NOMO-1 treated with DMSO at 0.1 percent for 48 hours (cell line): ENCODE results near the gene METTL24.
"Not testable (repeated sequence)": the region's sequence is repeated elsewhere in the genome, so short reads cannot be mapped to it uniquely, and the experiment has no call there.

Source experiments
- DNase-seq: peaks from one replicate; lab custom pipeline; 2025; ENCODE audit not compliant: unreplicated experiment; lab: John Stamatoyannopoulos, UW

Gene METTL24

DNA sequence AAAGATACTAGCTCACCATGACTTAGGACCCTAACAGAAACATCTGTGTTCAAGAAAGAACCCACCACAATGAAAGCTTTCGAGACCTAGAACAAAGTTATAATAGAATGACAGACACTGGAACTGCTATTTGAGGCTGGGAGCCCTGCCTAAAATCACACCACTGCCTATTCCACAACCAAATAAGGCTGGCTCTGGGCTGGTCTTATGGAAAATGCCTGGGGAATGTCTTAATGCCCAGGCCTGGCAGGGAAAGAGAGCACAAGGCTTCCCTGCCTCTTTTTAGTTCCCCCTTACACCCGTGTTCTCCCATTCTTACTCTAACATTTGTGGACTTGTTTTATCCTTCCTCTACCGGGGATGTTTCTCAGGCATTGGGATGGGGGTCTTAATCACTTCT is 5.6 kb upstream of the METTL24 start:
- DNase-seq: no peak

DNA sequence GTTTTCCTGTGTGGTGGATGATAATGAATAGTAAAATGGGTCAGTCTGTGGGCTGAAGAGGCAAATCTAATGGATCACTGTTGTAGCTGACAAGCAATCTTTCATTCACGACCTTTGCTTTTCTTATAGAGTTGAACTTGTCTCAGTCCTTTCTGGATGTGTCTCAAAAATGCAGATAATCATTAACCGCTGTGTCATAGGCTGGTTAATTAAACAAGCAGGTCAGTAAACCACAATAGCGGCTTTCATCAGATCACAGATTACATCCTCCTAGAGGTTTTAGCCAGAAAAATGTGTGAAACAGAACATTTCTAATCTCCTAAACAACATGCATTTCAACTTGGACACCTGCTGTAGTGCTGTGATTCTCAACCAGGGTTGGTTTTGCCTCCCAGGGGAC is 2.5 kb upstream of the METTL24 start:
- no peak for DNase-seq

DNA sequence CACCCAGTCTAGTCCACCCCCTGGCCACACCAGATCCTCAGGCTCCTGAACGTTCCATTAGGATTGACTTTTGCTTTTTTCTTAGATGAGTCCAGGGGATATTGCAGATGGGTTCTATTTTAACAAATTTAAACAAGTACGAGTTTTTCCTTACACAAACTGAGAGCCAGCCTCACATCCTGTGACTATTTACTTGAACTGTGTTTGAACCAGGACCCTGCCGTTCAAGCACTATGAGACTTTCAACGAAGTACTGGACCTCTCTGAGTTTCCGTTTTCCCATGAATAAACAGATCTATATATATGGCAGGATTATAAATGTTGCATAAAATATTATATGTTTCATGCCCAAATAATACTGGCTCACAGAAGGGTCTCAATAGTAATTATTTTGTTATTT is 1.4 kb upstream of the METTL24 start:
- DNase-seq: no peak

DNA sequence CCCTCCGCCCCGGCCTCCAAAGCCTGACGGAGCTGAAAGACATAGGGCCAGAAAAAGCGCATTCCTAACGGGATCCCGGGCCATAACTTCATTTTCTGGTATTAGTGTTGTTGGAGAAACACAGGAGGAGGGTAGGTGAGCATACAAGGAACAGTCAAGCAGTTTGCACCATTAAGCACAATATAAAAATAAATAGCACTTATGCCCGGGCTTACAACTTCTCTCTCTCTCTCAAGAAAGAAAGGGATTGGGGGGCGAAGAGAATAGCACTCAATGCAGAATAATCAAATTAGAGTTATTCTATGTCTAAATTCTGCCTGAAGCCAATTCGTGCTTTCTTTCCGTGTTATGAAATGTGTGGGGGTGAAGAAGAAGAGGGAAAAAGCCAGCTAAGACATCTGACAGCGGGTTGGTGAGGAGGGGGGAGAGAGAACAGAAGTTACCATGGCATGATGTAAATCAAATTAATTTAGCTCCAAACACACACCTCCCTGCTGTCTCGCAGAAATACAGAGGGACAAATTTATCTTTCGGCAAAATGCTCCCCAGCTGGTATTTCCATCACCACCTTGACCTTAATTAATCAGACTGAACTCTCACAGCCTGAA is 508 bp upstream of the METTL24 start:
- DNase-seq: no peak

DNA sequence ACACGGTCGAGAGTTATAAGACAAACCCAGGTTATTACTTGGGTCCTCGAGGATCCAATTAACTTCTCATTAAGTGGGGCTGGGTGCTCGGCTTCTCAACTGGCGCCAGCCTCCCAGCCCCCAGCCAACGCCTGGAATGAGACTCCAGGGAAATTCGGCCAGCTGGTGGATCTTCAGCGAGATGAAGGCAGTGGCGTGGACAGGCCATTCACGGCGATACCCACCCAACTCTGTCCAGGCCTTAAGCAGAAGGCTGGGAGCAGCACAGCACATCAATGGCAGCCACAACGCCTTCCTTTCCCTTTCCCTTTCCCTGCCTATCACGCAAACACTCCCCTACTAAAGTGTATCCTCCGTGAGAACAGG is 868 bp downstream of the METTL24 start:
- DNase-seq: no peak

DNA sequence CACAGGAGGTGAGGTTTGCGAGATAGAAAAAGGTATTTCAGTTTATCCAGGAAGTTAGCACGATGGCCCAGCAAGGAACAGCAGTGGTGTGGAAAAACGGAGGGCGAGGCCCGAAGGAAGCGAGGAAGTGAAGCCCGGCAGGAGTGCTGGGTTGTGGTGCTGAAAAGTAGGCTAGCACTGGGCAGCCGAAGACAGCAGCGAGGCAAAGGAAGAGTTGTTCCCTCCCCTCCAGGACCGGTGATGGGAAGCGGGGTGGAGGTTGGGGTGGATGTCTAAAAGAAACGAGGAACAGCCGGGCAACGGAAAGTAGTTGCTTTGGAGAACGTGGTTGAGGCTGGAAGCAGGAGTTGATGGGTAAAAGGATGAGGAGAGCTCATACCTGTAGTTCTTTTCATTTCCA is 1.4 kb downstream of the METTL24 start:
- DNase-seq: no peak

DNA sequence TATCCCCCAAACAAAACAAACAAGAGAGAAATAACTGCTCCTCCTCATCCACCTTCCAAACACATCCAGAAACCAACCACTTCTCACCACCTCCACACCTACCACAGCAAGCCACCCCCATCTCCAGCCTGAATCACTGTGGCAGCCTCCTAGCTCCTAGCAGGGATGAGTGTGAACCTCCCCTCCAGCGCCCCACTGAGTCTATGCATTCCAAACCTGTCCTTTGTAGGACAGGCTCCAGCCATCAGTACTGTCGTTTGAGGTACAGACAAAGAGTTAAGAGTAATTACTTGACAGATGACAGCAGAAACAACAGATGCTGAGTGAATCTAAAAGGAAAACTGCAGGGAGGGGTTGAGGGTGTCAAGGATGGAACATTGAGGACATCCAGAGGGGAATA is 2.4 kb downstream of the METTL24 start:
- no peak for DNase-seq

DNA sequence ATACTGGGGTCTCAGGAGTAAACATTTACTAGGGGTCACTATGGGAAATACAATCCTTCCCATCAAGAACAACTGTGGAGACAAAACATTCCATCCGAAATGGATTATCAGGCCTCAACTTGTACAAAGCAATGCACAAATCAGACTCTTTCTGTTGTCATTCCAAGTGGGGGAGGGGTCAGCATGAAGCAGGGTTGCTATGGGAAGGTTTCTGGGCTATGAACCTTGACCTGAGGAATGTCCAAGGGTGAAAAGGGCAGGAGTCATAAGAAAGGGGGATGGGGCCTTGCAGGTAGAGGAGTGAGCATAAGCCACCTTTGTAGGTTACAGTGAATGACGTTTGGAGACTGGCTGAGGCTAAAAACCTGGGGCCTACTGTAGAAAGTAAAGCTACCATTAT is 3.1 kb downstream of the METTL24 start:
- DNase-seq: no peak

DNA sequence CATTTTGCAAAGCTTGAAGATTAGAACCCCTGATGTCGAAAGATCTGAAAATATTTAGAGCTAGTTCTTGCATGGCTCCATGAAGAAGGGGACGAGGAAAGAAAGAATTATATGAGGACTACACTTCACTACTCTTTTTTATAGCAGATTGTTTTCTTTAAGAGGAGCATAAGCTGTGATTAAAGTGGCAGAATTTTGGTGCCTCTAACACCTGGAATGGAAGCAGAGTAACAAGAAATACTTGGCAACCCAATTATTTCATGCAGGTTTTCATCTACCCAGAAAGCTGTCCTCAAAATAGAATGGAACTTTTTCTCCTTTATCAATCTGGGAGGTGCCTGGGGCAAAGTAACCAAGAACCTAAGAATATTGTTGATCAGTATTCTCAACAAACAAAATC is 4.0 kb downstream of the METTL24 start:
- DNase-seq: no peak

DNA sequence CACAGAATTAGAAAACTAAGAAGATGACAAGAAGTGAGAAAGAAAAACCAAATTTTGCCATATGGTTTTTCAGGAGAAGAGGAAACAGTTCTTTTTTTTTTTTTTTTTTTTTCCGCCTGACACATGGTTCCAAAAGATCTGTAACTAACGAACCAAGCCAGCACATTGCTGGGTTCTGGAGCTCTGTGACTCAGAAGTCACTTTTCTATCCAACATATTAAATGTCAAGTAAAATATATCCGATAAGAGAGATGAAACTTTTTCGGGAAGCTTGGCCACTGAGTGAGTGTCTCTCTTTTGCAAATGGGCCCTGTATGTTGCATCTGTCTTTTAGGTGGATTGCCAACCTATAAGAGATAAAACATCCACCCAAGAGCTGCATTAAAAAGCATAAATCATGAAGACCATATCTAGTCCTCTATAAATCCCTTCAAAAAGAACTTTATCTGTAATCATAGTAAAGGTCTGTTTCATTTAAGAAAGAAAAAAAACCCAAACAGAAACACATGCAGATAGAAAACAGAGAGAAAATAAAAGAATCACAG is 4.6 kb downstream of the METTL24 start:
- DNase-seq: no peak

DNA sequence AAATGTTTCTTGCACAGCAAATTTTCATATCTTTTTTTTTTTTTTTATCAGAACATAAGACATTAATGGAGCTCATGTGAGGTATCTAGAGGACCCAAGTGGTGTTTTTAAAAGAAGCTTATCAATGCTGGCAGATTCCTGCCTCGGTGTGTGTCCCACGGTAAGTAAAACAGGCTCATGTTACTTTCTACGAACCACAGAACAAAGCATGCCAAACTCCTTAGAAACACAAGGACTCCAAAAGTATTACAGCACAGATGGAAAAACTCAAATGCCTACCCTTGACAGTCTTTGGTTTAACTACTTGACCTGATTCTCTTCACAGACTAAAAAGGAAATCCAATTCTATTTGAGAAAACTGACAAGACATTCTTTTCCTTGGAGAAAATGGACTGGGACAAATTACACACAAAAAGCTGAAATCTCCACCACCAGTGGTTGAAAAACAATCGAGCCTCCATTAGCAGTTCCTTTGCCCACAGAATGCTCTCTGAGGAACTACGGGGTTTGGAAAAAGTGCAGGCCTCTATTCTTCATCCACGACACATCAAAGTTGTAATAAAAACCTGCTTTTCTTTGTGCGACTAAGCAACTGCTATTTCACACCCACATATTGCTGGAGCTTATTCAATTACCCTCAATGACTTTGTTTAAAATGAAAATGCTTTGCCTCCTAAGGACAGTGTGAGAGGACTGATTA is 5.4 kb downstream of the METTL24 start:
- no peak for DNase-seq

DNA sequence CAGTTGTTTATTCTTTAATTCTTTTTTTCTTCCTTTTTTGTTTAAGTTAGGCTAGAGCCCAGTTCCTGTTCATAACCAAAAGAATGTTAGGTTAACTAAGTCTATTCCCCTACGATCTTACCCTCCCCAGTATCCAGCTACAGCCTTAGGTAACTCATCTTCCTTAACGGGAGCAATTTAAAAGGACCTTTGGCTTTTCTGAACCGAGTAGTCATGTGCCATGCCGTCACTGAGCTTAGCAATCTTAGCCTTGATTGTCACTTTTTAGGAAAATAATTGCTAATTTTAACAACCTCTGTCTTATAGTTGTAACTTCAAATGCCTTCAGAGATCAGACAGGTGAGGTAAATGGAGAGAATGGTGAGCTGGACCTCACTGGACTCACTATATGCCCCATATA is 6.2 kb downstream of the METTL24 start:
- no peak for DNase-seq

DNA sequence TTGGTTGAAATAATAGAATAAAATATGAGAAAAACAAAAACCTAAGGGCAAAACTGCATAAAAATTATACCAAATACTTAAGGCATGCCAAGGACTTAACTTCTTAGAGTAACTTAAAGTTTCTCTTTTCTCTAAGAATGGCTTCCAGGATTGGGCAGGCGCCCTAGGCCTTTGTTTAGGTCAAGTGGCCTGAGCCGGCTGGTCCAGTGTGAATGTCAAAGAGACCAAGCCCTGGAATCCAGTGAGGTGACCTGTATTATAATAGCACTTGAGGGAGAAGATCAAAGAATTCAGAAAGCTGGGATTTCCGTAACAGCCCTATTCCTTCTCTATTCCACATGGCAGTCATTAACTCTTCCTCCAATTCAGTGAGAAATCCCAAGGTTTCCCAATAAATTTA is 6.6 kb downstream of the METTL24 start:
- no peak for DNase-seq

DNA sequence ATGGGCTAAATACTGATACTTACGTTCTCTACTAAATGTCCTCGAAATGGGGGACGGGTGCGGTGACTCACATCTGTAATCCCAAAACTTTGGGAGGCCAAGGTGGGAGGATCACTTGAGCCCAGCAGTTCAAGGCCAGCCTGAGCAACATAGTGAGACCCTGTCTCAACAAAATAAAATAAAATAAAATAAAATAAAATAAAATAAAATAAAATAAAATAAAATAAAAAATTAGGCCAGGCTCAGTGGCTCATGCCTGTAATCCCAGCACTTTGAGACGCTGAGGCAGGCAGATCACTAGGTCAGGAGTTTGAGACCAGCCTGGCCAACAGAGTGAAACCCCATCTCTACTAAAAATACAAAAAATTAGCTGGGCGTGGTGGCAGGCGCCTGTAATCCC is 7.6 kb downstream of the METTL24 start:
- not testable (repeated sequence) for DNase-seq

DNA sequence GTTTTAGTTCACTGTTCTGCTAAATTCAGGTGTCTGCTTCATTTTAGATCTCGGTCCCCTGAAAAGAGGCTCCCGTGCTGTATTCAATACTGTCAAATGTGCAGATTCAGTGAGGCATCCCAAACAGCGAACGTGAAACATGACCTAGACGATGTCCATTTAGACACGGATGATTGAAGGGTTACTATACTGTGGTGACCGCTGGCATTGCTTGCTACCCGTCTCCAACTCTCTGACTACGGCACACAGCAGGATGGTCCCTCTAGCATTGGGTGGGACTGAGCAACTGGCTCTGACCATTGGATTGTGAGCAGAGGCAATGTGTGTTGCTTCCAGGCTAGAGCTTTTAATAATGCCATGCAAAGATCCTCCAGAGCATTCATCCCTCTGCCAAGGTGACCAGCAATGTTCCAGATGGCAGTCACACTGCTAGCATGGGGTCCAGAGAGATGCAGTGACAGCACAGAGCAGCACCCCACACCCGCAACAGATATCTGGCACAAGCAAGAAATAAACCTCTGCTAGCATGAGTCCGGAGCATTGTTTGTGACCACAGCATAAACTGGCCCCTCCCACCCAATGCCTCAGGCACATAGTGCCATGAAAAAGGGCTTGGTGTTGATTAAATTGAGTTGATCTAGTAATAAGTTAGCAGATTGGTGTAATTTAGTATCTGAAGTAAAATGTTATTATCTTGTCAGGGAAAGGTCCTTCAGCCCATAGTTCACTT is 9.0 kb downstream of the METTL24 start:
- DNase-seq: no peak

DNA sequence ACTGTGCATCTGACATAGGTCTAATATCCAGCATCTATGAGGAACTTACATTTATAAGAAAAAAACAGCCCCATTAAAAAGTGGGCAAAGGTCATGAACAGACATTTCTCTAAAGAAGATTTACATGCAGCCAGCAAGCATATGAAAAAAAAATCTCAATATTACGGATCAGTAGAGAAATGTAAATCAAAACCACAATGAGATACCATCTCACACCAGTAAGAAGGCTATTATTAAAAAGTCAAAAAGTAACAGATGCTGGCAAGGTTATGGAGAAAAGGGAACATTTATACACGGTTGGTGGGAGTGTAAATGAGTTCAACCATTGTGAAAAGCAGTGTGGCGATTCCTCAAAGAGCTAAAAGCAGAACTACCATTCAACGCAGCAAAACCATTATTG is 13.1 kb downstream of the METTL24 start:
- DNase-seq: peak; percentile 40

DNA sequence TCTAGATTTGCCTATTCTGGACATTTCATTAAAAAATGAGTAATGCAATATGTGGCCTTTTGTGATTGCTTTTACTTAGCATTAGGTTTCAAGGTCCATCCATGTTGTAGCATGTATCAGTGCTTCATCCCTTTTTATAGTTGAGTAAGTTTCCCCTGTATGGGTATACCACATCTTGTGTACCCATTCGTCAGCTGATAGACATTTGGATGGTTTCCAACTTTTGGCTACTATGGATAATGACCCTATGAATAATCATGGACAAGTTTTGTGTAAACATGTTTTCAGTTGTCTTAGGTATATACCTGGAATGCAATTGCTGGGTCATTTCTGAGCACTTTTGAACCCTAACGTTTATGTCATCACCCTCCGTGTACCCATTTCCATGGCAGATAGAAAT is 15.4 kb downstream of the METTL24 start:
- no peak for DNase-seq

DNA sequence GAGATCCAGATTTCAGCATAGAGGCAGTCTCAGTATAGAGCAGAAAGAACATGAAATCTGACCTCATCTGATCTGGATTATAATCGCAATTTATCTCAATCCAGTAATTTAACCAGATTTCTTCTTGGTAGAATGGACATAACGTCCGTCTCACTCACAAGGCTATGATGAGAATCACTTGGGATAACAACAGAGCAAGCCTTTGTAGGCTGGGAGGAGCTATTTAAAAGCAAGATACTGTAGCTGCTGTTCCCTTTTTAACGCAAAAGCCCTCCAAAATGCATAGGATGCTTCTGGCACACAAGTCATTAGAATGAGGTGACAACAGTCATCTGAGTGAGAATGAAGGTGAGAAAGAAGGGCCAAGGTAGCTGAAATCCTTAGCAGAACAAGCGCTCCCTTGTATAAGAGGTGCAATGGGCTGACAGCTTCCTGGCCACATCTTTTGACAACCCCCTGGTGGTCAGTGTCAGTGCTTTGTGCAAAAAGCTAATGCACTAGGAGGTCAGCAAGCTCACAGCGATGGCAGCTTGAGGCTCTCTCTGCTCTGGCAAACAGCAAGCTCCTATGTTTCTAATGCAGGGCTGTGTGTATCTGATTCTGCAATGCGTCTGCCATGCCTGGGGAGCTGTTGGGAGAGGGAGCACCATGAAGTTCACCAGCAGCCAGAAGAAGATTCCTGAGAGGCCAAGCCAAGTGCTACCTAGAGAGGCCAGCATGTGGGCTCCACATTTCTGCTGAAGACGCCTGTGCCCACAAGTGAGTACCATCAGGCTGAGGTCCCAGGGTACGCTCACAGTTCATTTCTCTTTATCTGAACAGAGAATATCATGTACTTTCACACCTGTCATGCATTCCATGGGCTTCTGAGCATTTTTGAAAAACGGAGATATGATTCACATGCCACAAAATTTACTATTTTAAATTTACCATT is 16.2 kb downstream of the METTL24 start:
- DNase-seq: no peak

DNA sequence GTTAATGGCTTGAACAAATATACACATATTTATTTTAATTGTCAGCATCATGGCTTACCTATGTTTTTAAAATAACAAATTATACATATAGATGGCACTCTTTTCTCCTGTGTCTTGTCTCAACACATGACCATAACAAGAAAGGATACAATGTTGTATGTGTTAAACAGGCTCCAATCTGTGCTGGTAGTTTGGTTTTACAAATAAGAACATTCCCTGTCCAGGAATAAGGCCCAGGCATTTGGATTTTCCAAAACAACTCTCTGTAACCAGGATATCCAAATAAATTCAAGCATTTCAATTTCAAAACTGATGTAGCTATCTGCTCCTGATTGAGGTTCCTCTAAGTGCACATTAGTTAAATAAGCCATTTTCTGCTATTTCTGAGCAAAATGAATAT is 17.1 kb downstream of the METTL24 start:
- DNase-seq: no peak

DNA sequence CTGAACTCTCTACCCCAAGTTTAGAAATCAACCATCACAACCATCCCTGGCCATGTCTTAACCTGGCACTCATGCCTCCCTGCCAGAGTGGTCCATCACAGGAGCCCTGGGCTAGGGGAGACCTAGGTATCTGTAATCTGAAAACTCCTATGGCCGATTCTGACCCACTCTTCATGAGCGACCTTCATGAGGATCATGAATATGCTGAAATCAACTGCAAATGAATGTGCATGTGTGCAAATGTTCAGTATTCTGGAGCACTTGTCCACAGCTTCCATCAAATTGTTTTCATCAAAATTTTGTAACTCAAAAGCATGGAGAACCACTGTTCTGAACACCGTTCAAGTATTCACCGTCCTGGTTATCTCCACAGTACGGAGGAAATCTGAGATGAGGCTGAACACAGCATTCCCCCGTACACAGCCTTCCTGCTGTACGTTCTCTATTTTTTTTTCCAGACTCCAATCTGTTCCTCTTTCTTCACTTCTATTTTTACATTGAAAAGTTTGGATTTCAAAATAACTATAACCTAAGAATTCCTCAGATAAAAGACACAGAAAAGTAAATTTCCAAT is 17.7 kb downstream of the METTL24 start:
- DNase-seq: no peak
